MM.1S (cell line): Measurements from ENCODE around the gene UBLCP1.

ENCODE experiments used
- CTCF ChIP-seq: fragments of 300-600 bp; sonication (generic); IDR thresholded peaks from 2 replicates; pipeline ENCODE4 v1.5.1; 2016; ENCODE audit warnings: antibody characterized with exemption, low read length, mixed read lengths
- EZH2 ChIP-seq: fragments of 300-600 bp; sonication (generic); optimal IDR thresholded peaks from 2 replicates; pipeline ENCODE3; 2017; ENCODE audit warnings: low read depth, mild to moderate bottlenecking, antibody characterized with exemption, low read length, mixed read lengths

GRCh38 chr5:159244890-159245289 is 18.2 kb upstream of the UBLCP1 start:
- TF ChIP-seq CTCF = no peak
- no peak for TF ChIP-seq EZH2
